HCT116 (cell line): ENCODE measurements around the gene CEP162. TPM values are rescaled to one million over a fixed set of nuclear protein-coding genes. Genes with fewer than 3 reads are reported as not detected.

Source experiments
- ATAC-seq: fragments of 200-7000 bp; cut with Tn5 transposase; 2 replicates; pipeline ENCODE4 v1.9.1; 2020; ENCODE audit warnings: mild to moderate bottlenecking, moderate library complexity
- BruUV-seq: library from RNA; stranded (reverse); fragments of 400-500 nt; replicated peaks from 2 replicates; lab custom pipeline; 2021; lab: Mats Ljungman, UMichigan
- CTCF ChIA-PET: fragments of 300-600 bp; sonication (Branson Sonifier 250); formaldehyde crosslinking; loops from one replicate; lab custom pipeline; 2021; ENCODE audit warnings: antibody characterized with exemption; lab: Charles Lee
- POLR2A ChIA-PET: fragments of 300-600, 350-600 bp; sonication (Branson Sonifier 250); formaldehyde crosslinking; loops from one replicate; lab custom pipeline; 2021; ENCODE audit warnings: antibody characterized with exemption; lab: Charles Lee
- RAD21 ChIA-PET, 2 experiments: fragments of 300-600 bp; sonication (Branson Sonifier 250); formaldehyde crosslinking; loops; one replicate each; lab custom pipeline; 2023; ENCODE audit warnings: low total read pairs in 2 of 2; ENCODE audit not compliant: uncharacterized antibody in 2 of 2, unreplicated experiment in 2 of 2, low non-redundant PET in 1 of 2; lab: Charles Lee
- DNase-seq: peaks from one replicate; pipeline ENCODE4 v3.0.0-alpha.2; 2010; ENCODE audit warnings: low read depth, low spot score
- H2AFZ ChIP-seq: fragments of 200-600 bp; shearing (Covaris generic), sonication (generic); 2 replicates; pipeline ENCODE4 v1.6.1; 2017; ENCODE audit warnings: low read depth, mixed run types, mixed read lengths, antibody characterized with exemption, low read length; ENCODE audit not compliant: poor library complexity, severe bottlenecking
- H3K27ac ChIP-seq: 2 replicates; pipeline ENCODE4 v1.5.1; 2012; ENCODE audit warnings: low read depth, low read length
- H3K27me3 ChIP-seq: fragments of 200-600 bp; sonication (generic); 2 replicates; pipeline ENCODE4 v1.6.1; 2016; ENCODE audit warnings: mixed run types, low read length, mixed read lengths; ENCODE audit not compliant: insufficient read depth
- H3K36me3 ChIP-seq, 2 experiments: fragments of 200-500 bp in 1 of 2; fragments of 200-600 bp in 1 of 2; sonication (Bioruptor generic) in 1 of 2; sonication (generic) in 1 of 2; 2 replicates each; pipeline versions ENCODE4 v1.5.1 to v1.6.1; 2014 to 2016; ENCODE audit warnings: low read length in 2 of 2, inconsistent platforms in 1 of 2, mixed read lengths in 1 of 2, mixed run types in 1 of 2; ENCODE audit not compliant: insufficient read depth in 2 of 2, control insufficient read depth in 1 of 2
- H3K4me1 ChIP-seq, 2 experiments: fragments of 200-600 bp in 1 of 2; sonication (generic) in 1 of 2; 2 replicates each; pipeline versions ENCODE4 v1.5.1 to v1.6.1; 2012 to 2017; ENCODE audit warnings: low read length in 2 of 2, inconsistent platforms in 1 of 2, mild to moderate bottlenecking in 1 of 2, mixed read lengths in 1 of 2, mixed run types in 1 of 2, moderate library complexity in 1 of 2; ENCODE audit not compliant: insufficient read depth in 2 of 2, control insufficient read depth in 1 of 2
- H3K4me2 ChIP-seq: fragments of 200-600 bp; sonication (generic); 2 replicates; pipeline ENCODE4 v1.6.1; 2017; ENCODE audit warnings: mixed run types, low read length, mixed read lengths
- H3K4me3 ChIP-seq, 2 experiments: fragments of 200-600 bp in 1 of 2; sonication (generic) in 1 of 2; replicated peaks in 1 of 2; 2 replicates each; pipeline ENCODE4 v1.5.1; 2011 to 2016; ENCODE audit warnings: low read length in 2 of 2, control low read depth in 1 of 2, low read depth in 1 of 2, mild to moderate bottlenecking in 1 of 2, mixed read lengths in 1 of 2, mixed run types in 1 of 2
- H3K79me2 ChIP-seq: fragments of 200-600 bp; sonication (generic); 2 replicates; pipeline ENCODE4 v1.6.1; 2017; ENCODE audit warnings: mild to moderate bottlenecking, mixed run types, low read length, moderate library complexity, mixed read lengths; ENCODE audit not compliant: insufficient read depth
- H3K9ac ChIP-seq: fragments of 200-600 bp; sonication (generic); 2 replicates; pipeline ENCODE4 v1.6.1; 2016; ENCODE audit warnings: low read length, mixed read lengths
- H3K9me2 ChIP-seq: fragments of 200-600 bp; sonication (generic), shearing (Covaris generic); 2 replicates; pipeline ENCODE4 v1.6.1; 2017; ENCODE audit warnings: mixed run types, mild to moderate bottlenecking, moderate library complexity; ENCODE audit not compliant: insufficient read depth
- H3K9me3 ChIP-seq, 2 experiments: fragments of 200-500 bp in 1 of 2; fragments of 200-600 bp in 1 of 2; sonication (Bioruptor generic) in 1 of 2; sonication (generic) in 1 of 2; 2 replicates each; pipeline ENCODE4 v1.6.1; 2014 to 2017; ENCODE audit warnings: low read length in 2 of 2, mixed read lengths in 2 of 2, inconsistent platforms in 1 of 2, low read depth in 1 of 2, mild to moderate bottlenecking in 1 of 2, mixed run types in 1 of 2, moderate library complexity in 1 of 2; ENCODE audit not compliant: control insufficient read depth in 1 of 2, insufficient read depth in 1 of 2
- H4K20me1 ChIP-seq: fragments of 200-600 bp; sonication (generic), shearing (Covaris generic); 2 replicates; pipeline ENCODE4 v1.6.1; 2017; ENCODE audit warnings: mixed run types, mild to moderate bottlenecking, moderate library complexity; ENCODE audit not compliant: insufficient read depth
- CEBPB ChIP-seq: IDR thresholded peaks from 2 replicates; pipeline ENCODE4 v1.6.1; 2012; ENCODE audit warnings: low read depth
- EGR1 ChIP-seq: IDR thresholded peaks from 2 replicates; pipeline ENCODE4 v1.6.1; 2012; ENCODE audit warnings: low read depth
- JUND ChIP-seq: IDR thresholded peaks from 2 replicates; pipeline ENCODE4 v1.6.1; 2012
- POLR2A ChIP-seq: IDR thresholded peaks from 2 replicates; pipeline ENCODE4 v1.7.0; 2011; ENCODE audit warnings: borderline replicate concordance; ENCODE audit not compliant: insufficient read depth, insufficient read length; ENCODE audit errors: extremely low read depth
- SP1 ChIP-seq: IDR thresholded peaks from 2 replicates; pipeline ENCODE4 v1.6.1; 2012; ENCODE audit warnings: low read depth
- ZNF274 ChIP-seq: fragments of 200-500 bp; sonication (Bioruptor generic); IDR thresholded peaks from 2 replicates; pipeline ENCODE4 v1.6.1; 2014; ENCODE audit warnings: mild to moderate bottlenecking, low read depth, low read length, inconsistent platforms
- intact Hi-C: fragments of 100-400 bp; cut with micrococcal nuclease; formaldehyde crosslinking; loops from 2 replicates; pipeline ENCODE4 v1.10.0; 2022
- total RNA-seq: library from RNA; stranded (reverse); gene quantifications from one replicate; pipeline ENCODE4 v1.2.1, GENCODE V29; 2021; ENCODE audit not compliant: unreplicated experiment
- TF ChIP-seq, protein P1 (sequence below), 3 experiments: fragments of 200-600 bp in 1 of 3; sonication (generic) in 1 of 3; IDR thresholded peaks in 2 of 3; conservative IDR thresholded peaks in 1 of 3; 2 replicates each; pipeline ENCODE4 v1.5.1; 2012 to 2017; ENCODE audit warnings: low read depth in 2 of 3, low read length in 2 of 3, antibody characterized with exemption in 1 of 3, borderline replicate concordance in 1 of 3, control low read depth in 1 of 3, mild to moderate bottlenecking in 1 of 3, mixed read lengths in 1 of 3, mixed run types in 1 of 3, moderate library complexity in 1 of 3; ENCODE audit not compliant: insufficient read depth in 1 of 3
- TF ChIP-seq, protein P2 (sequence below): IDR thresholded peaks from 2 replicates; pipeline ENCODE4 v1.6.1; 2012; ENCODE audit warnings: low read depth
- TF ChIP-seq, protein P3 (sequence below): IDR thresholded peaks from 2 replicates; pipeline ENCODE4 v1.6.1; 2011; ENCODE audit warnings: mild to moderate bottlenecking, low read length, moderate library complexity; ENCODE audit not compliant: insufficient replicate concordance; ENCODE audit errors: extremely low read depth

The CEP162 gene
- total RNA-seq, 1 experiment from 2014 or later = 5.5 TPM

DNA sequence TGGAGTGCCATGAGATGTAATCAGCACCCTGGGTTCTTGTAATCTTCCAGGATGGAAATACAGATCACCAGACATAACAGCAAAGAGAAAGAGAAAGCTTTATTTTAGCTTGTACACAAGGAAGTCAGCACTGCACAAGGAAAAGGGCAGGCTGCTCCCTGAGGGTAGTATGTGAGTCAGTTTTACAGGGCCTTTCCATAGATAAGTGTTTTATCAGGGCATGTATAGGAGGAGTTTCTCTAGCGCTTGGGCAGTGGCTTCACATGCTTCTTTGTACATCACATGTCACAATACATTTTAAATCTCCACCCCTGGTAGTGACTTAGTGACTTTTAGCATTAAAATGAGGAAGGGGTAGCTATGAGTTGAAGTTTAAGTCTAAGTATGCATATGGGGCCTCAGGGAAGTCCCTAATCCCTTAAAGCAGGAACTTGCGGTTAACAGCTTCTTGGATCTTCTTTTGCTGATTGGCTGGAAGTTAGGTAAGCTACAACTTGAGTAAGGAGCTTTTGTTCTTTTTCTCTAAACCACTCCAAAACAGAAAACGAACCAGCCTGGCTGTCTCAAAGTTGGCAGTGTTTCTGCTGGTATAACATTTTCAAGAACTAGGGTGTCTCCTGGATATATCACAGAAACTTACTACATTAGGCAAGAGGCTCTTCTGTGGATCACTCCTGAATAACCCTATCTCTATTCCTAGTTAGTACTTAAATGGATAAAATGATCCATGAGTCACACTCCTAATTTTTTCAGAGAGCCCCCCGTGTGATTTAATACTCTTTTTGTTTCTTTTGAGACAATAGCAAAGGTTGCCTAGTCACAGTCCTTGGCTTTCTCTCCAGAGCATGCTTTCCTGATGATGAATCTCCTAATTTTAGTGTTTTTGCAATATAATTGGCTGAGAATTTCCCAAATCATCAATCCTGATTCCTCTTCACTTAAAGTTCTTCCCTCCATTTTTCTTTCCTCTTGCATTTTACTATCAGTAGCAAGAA, 133.7 kb downstream of the CEP162 start:
- intact Hi-C loops = no loop called here
- no peak overlapping the region for H3K4me2 ChIP-seq
- no peak overlapping the region for H2AFZ ChIP-seq
- CTCF ChIA-PET = no interaction called here
- H3K9me2 ChIP-seq = no peaks in the 10 kb centered on the region
- no peaks in the 10 kb centered on the region for H3K4me1 ChIP-seq
- no TSS peak for BruUV-seq
- H3K27ac ChIP-seq = no peak overlapping the region
- H4K20me1 ChIP-seq = no peaks in the 10 kb centered on the region
- TF ChIP-seq POLR2A (no peak), JUND (no peak), ZNF274 (no peak), SP1 (no peak), CEBPB (no peak), EGR1 (no peak)
- TF ChIP-seq, protein P1, sequence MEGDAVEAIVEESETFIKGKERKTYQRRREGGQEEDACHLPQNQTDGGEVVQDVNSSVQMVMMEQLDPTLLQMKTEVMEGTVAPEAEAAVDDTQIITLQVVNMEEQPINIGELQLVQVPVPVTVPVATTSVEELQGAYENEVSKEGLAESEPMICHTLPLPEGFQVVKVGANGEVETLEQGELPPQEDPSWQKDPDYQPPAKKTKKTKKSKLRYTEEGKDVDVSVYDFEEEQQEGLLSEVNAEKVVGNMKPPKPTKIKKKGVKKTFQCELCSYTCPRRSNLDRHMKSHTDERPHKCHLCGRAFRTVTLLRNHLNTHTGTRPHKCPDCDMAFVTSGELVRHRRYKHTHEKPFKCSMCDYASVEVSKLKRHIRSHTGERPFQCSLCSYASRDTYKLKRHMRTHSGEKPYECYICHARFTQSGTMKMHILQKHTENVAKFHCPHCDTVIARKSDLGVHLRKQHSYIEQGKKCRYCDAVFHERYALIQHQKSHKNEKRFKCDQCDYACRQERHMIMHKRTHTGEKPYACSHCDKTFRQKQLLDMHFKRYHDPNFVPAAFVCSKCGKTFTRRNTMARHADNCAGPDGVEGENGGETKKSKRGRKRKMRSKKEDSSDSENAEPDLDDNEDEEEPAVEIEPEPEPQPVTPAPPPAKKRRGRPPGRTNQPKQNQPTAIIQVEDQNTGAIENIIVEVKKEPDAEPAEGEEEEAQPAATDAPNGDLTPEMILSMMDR (IDR thresholded peaks at IDR 0.05 in 2 of 3, conservative IDR thresholded peaks at IDR 0.05 in 1 of 3; ENCODE audit: borderline replicate concordance in 1 of 3, insufficient read depth in 1 of 3, low read depth in 2 of 3, low read length in 2 of 3) = no peak
- TF ChIP-seq, protein P2, sequence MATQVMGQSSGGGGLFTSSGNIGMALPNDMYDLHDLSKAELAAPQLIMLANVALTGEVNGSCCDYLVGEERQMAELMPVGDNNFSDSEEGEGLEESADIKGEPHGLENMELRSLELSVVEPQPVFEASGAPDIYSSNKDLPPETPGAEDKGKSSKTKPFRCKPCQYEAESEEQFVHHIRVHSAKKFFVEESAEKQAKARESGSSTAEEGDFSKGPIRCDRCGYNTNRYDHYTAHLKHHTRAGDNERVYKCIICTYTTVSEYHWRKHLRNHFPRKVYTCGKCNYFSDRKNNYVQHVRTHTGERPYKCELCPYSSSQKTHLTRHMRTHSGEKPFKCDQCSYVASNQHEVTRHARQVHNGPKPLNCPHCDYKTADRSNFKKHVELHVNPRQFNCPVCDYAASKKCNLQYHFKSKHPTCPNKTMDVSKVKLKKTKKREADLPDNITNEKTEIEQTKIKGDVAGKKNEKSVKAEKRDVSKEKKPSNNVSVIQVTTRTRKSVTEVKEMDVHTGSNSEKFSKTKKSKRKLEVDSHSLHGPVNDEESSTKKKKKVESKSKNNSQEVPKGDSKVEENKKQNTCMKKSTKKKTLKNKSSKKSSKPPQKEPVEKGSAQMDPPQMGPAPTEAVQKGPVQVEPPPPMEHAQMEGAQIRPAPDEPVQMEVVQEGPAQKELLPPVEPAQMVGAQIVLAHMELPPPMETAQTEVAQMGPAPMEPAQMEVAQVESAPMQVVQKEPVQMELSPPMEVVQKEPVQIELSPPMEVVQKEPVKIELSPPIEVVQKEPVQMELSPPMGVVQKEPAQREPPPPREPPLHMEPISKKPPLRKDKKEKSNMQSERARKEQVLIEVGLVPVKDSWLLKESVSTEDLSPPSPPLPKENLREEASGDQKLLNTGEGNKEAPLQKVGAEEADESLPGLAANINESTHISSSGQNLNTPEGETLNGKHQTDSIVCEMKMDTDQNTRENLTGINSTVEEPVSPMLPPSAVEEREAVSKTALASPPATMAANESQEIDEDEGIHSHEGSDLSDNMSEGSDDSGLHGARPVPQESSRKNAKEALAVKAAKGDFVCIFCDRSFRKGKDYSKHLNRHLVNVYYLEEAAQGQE = no peak
- TF ChIP-seq, protein P3, sequence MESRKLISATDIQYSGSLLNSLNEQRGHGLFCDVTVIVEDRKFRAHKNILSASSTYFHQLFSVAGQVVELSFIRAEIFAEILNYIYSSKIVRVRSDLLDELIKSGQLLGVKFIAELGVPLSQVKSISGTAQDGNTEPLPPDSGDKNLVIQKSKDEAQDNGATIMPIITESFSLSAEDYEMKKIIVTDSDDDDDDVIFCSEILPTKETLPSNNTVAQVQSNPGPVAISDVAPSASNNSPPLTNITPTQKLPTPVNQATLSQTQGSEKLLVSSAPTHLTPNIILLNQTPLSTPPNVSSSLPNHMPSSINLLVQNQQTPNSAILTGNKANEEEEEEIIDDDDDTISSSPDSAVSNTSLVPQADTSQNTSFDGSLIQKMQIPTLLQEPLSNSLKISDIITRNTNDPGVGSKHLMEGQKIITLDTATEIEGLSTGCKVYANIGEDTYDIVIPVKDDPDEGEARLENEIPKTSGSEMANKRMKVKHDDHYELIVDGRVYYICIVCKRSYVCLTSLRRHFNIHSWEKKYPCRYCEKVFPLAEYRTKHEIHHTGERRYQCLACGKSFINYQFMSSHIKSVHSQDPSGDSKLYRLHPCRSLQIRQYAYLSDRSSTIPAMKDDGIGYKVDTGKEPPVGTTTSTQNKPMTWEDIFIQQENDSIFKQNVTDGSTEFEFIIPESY = no peak
- ATAC-seq (no peak), DNase-seq (no peak)
- RAD21 ChIA-PET = no interaction called here
- POLR2A ChIA-PET = no interaction called here
- H3K27me3 ChIP-seq = no peaks in the 10 kb centered on the region
- H3K9ac ChIP-seq = no peak overlapping the region
- H3K36me3 ChIP-seq = no peaks in the 10 kb centered on the region
- no peaks in the 10 kb centered on the region for H3K9me3 ChIP-seq
- no peaks in the 10 kb centered on the region for H3K79me2 ChIP-seq
- H3K4me3 ChIP-seq = no peak overlapping the region
